Measurements from ENCODE around the gene ASCL5. TPM values are rescaled to one million over a fixed set of nuclear protein-coding genes. Genes with fewer than 3 reads are reported as not detected.

Gene ASCL5, protein sequence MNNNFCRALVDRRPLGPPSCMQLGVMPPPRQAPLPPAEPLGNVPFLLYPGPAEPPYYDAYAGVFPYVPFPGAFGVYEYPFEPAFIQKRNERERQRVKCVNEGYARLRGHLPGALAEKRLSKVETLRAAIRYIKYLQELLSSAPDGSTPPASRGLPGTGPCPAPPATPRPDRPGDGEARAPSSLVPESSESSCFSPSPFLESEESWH
- total RNA-seq (2014; rRNA removed; shearing (Covaris generic); ENCODE audit: low replicate concordance): not detected in 2 replicates

DNA sequence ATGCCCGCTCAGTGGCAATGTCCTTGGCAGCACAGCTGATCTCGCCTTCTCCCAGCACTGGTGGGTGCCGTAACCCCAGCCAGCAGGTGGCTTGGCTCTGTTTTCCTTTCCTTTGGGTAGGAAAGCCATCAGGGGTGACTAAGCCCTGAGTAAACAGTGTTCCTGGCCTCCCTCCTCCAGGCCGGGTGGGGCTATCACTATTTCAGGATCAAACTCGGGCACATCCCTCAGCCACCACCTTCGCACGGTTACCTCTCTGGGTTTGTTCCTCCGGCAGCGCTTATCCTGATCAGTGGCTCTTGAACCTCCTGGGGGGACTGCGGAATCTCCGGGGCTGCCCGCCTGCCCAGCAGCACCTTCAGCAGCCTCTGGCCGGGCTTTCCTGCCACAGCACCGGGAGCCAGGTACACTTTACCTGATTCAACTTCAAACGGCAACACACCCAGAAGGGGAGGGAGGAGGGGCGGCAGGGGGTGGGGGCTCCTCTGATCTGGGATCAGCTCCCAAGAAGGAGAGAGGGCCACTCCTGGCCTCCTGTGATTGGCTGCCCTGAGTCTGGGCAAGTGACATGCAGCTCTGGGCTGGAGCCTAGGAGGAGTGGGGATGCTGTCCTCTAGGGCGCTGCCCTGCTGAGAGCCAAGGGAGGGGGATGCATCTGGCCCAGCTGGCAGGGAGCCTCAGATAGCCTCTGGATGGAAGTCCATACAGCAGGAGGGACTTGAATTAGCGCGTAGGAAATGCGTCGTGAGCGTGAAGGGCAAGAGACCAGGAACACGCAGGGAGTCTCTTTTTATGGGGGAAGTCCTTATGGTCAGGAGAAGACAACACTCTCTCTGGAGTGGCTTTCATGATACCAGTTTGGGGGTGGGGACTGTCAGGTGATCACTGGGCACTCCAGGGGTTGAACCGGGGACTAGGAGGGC, at the start of gene ASCL5:
Gene ASCL5 (minus strand): TSS at position 353 of the 923 bp plus-strand sequence. CDS start 11,812 bp downstream, outside the sequence.
- H3K9ac ChIP-seq (ENCODE audit: low read length): no peak within 1 kb of the TSS
- DNase-seq: no peak

GRCh38 chr1:201175820-201176500, 49.0 kb upstream of the ASCL5 start:
- Histone ChIP-seq H2AFZ (ENCODE audit: low read length) (no peak overlapping the region), H3K79me2 (ENCODE audit: low read length) (no peaks in the 10 kb centered on the region), H3K9me2 (replicated peaks; ENCODE audit: insufficient read depth, low read length) (no peaks in the 10 kb centered on the region), H3K36me3 (ENCODE audit: insufficient read depth, low read length) (no peaks in the 10 kb centered on the region), H3K9ac (ENCODE audit: low read length) (no peak overlapping the region), H3K27ac (ENCODE audit: low read length) (no peak overlapping the region), H3K4me1 (ENCODE audit: low read length) (peaks cover 8% of the 10 kb centered on the region), H3K27me3 (ENCODE audit: low read length) (no peaks in the 10 kb centered on the region), H3K4me2 (ENCODE audit: low read depth, low read length, poor library complexity, severe bottlenecking) (no peak overlapping the region), H3K9me3 (ENCODE audit: low read length) (no peaks in the 10 kb centered on the region), H3K4me3 (ENCODE audit: low read length) (no peak overlapping the region), H4K20me1 (ENCODE audit: insufficient read depth, low read depth, low read length) (no peaks in the 10 kb centered on the region)
- DNase-seq: no peak

More for the DNA sequence above, at the start of gene ASCL5:
- Histone ChIP-seq H3K9me3 (ENCODE audit: low read length) (no peaks in the 10 kb centered on the region), H3K27ac (ENCODE audit: low read length) (no peak within 1 kb of the TSS), H3K79me2 (ENCODE audit: low read length) (no peaks in the 10 kb centered on the region), H3K4me1 (ENCODE audit: low read length) (no peaks in the 10 kb centered on the region), H2AFZ (ENCODE audit: low read length) (no peak within 1 kb of the TSS), H4K20me1 (ENCODE audit: insufficient read depth, low read depth, low read length) (no peaks in the 10 kb centered on the region), H3K36me3 (ENCODE audit: insufficient read depth, low read length) (no peaks in the 10 kb centered on the region), H3K4me2 (ENCODE audit: low read depth, low read length, poor library complexity, severe bottlenecking) (no peak within 1 kb of the TSS), H3K9me2 (replicated peaks; ENCODE audit: insufficient read depth, low read length) (no peaks in the 10 kb centered on the region), H3K27me3 (ENCODE audit: low read length) (no peaks in the 10 kb centered on the region), H3K4me3 (ENCODE audit: low read length) (no peak within 1 kb of the TSS)

- H4K20me1 ChIP-seq (ENCODE audit: insufficient read depth, low read depth, low read length): no peaks in the 10 kb centered on the region
- H3K27ac ChIP-seq (ENCODE audit: low read length): no peak overlapping the region
- H3K9me2 ChIP-seq (replicated peaks; ENCODE audit: insufficient read depth, low read length): no peaks in the 10 kb centered on the region
- no peaks in the 10 kb centered on the region for H3K27me3 ChIP-seq (ENCODE audit: low read length)
- H3K4me2 ChIP-seq (ENCODE audit: low read depth, low read length, poor library complexity, severe bottlenecking): no peak overlapping the region
- H3K79me2 ChIP-seq (ENCODE audit: low read length): no peaks in the 10 kb centered on the region
- no peak overlapping the region for H3K4me3 ChIP-seq (ENCODE audit: low read length)
- no peaks in the 10 kb centered on the region for H3K9me3 ChIP-seq (ENCODE audit: low read length)
- DNase-seq: no peak
- H3K9ac ChIP-seq (ENCODE audit: low read length): no peak overlapping the region
- H3K36me3 ChIP-seq (ENCODE audit: insufficient read depth, low read length): no peaks in the 10 kb centered on the region
- no peak overlapping the region for H2AFZ ChIP-seq (ENCODE audit: low read length)
- peaks cover 14% of the 10 kb centered on the region for H3K4me1 ChIP-seq (ENCODE audit: low read length)
These were observed 46.8 kb upstream of the ASCL5 start for GRCh38 chr1:201173736-201174135.

DNA sequence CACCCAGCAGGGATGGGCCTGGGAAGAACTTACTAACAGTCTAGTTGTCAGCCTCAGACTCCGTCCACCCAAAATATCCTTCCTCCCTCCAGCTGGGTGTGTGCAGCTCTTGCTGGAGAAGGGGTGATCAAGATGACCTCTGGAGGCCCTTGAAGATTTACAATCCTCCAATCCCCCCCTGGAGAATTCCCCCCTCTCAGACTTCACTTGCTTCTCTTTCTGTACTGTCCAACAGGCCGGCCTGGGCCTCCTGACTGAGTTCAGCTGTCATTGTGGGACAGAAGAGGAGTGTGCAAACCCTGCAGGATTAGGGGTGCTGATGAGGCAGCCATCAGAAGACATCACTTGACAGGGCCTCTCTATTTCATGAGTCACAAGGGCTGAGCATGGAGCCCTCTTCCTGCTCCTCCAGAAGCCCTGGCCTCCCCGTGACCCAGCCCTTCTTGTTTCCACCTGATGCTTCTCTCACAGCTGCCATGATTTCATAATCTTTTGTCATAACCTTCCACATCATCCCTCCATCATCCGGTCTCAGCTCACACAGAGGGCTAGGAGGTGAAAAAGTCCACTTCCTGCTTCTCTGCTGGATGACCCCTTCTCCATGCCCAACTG, 46.1 kb upstream of the ASCL5 start:
- no peak overlapping the region for H3K9ac ChIP-seq (ENCODE audit: low read length)
- no peak for DNase-seq
- no peaks in the 10 kb centered on the region for H4K20me1 ChIP-seq (ENCODE audit: insufficient read depth, low read depth, low read length)
- H3K9me3 ChIP-seq (ENCODE audit: low read length): no peaks in the 10 kb centered on the region
- H3K9me2 ChIP-seq (replicated peaks; ENCODE audit: insufficient read depth, low read length): no peaks in the 10 kb centered on the region
- H3K36me3 ChIP-seq (ENCODE audit: insufficient read depth, low read length): no peaks in the 10 kb centered on the region
- H3K27me3 ChIP-seq (ENCODE audit: low read length): no peaks in the 10 kb centered on the region
- no peaks in the 10 kb centered on the region for H3K79me2 ChIP-seq (ENCODE audit: low read length)
- peaks cover 14% of the 10 kb centered on the region for H3K4me1 ChIP-seq (ENCODE audit: low read length)
- no peak overlapping the region for H3K27ac ChIP-seq (ENCODE audit: low read length)
- no peak overlapping the region for H3K4me2 ChIP-seq (ENCODE audit: low read depth, low read length, poor library complexity, severe bottlenecking)
- no peak overlapping the region for H2AFZ ChIP-seq (ENCODE audit: low read length)
- no peak overlapping the region for H3K4me3 ChIP-seq (ENCODE audit: low read length)

DNA sequence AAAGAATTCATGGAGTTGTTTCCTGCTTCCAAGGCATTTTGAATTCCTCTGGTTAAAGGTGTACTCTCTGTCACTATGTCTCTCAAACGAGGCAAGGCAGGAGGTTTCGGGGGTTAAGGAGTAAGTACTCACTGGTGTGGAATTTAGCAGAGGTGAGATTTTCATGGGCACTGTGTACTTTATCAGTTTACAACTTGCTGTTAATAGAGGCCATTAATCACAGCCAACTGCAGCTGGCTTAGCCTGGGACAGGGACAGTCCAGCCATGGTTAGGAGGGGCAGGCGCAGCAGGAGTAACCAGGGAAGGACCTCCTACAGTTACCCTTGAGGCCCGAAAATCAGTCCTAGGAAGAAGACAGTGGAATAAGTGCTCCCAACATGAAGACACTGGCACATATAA, 45.3 kb upstream of the ASCL5 start:
- H3K27me3 ChIP-seq (ENCODE audit: low read length): no peaks in the 10 kb centered on the region
- no peaks in the 10 kb centered on the region for H3K36me3 ChIP-seq (ENCODE audit: insufficient read depth, low read length)
- H3K9me3 ChIP-seq (ENCODE audit: low read length): no peaks in the 10 kb centered on the region
- H3K9me2 ChIP-seq (replicated peaks; ENCODE audit: insufficient read depth, low read length): no peaks in the 10 kb centered on the region
- H3K9ac ChIP-seq (ENCODE audit: low read length): no peak overlapping the region
- no peak overlapping the region for H3K4me2 ChIP-seq (ENCODE audit: low read depth, low read length, poor library complexity, severe bottlenecking)
- no peaks in the 10 kb centered on the region for H4K20me1 ChIP-seq (ENCODE audit: insufficient read depth, low read depth, low read length)
- no peak overlapping the region for H2AFZ ChIP-seq (ENCODE audit: low read length)
- no peak overlapping the region for H3K4me3 ChIP-seq (ENCODE audit: low read length)
- no peaks in the 10 kb centered on the region for H3K79me2 ChIP-seq (ENCODE audit: low read length)
- no peak overlapping the region for H3K27ac ChIP-seq (ENCODE audit: low read length)
- DNase-seq: no peak
- peaks cover 14% of the 10 kb centered on the region for H3K4me1 ChIP-seq (ENCODE audit: low read length)

GRCh38 chr1:201171063-201172036, 44.4 kb upstream of the ASCL5 start:
- Histone ChIP-seq H3K4me2 (ENCODE audit: low read depth, low read length, poor library complexity, severe bottlenecking) (peak overlapping the region; percentile 83), H3K4me1 (ENCODE audit: low read length) (peaks cover 14% of the 10 kb centered on the region), H3K27me3 (ENCODE audit: low read length) (no peaks in the 10 kb centered on the region), H3K36me3 (ENCODE audit: insufficient read depth, low read length) (no peaks in the 10 kb centered on the region), H3K4me3 (ENCODE audit: low read length) (peak overlapping the region; percentile 64), H3K79me2 (ENCODE audit: low read length) (no peaks in the 10 kb centered on the region), H3K9me2 (replicated peaks; ENCODE audit: insufficient read depth, low read length) (no peaks in the 10 kb centered on the region), H3K27ac (ENCODE audit: low read length) (no peak overlapping the region), H3K9me3 (ENCODE audit: low read length) (no peaks in the 10 kb centered on the region), H4K20me1 (ENCODE audit: insufficient read depth, low read depth, low read length) (no peaks in the 10 kb centered on the region), H2AFZ (ENCODE audit: low read length) (peak overlapping the region; percentile 92; the same call in 1 of the 2 replicates), H3K9ac (ENCODE audit: low read length) (peak overlapping the region; percentile 54)
- no peak for DNase-seq

DNA sequence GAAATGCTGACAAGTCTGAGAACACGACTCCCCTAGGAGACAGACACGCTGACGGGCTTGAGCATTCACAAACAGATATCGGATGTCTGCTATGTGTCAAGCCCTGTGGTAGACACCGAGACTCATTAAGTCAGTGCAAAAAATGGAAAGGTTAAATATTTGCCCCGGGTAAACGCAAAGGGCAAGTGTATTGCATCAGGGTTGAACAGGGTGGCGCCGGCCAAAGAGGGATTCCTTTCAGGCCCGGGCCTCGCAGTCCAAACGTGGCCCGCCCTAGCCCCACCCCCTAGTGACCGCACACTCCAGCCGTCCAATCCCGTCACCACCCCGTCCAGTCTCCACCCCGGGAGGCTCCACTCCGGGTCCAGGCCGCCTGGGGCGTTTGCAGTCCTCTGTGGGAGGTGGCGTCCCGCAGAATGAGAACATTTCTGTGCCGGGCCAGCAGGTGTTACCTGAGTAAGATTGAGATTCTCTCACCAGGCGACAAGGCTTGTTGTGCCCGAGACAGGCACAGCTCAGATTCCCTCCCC, 43.6 kb upstream of the ASCL5 start:
- H4K20me1 ChIP-seq (ENCODE audit: insufficient read depth, low read depth, low read length): no peaks in the 10 kb centered on the region
- H3K79me2 ChIP-seq (ENCODE audit: low read length): no peaks in the 10 kb centered on the region
- H3K9me3 ChIP-seq (ENCODE audit: low read length): no peaks in the 10 kb centered on the region
- no peaks in the 10 kb centered on the region for H3K36me3 ChIP-seq (ENCODE audit: insufficient read depth, low read length)
- H3K4me1 ChIP-seq (ENCODE audit: low read length): peaks cover 14% of the 10 kb centered on the region
- H3K9me2 ChIP-seq (replicated peaks; ENCODE audit: insufficient read depth, low read length): no peaks in the 10 kb centered on the region
- H3K27me3 ChIP-seq (ENCODE audit: low read length): no peaks in the 10 kb centered on the region
- peak overlapping the region; percentile 83 for H3K4me2 ChIP-seq (ENCODE audit: low read depth, low read length, poor library complexity, severe bottlenecking)
- DNase-seq: peak; percentile 84
- H3K27ac ChIP-seq (ENCODE audit: low read length): no peak overlapping the region
- H2AFZ ChIP-seq (ENCODE audit: low read length): peak overlapping the region; percentile 92; the same call in 1 of the 2 replicates
- peak overlapping the region; percentile 64 for H3K4me3 ChIP-seq (ENCODE audit: low read length)
- peak overlapping the region; percentile 54 for H3K9ac ChIP-seq (ENCODE audit: low read length)

All from Karpas-422 (cell line).